ENCODE measurements around the gene ABHD11. TPM values are rescaled to one million over a fixed set of nuclear protein-coding genes. Genes with fewer than 3 reads are reported as not detected.

Gene ABHD11
- total and polyA plus RNA-seq, 2 experiments from 2014 or later = 30.7 to 90.9 TPM

- H3K4me3 ChIP-seq = peak overlapping the region; percentile 64
- peaks cover 35% of the 10 kb centered on the region for H3K4me1 ChIP-seq (ENCODE audit: insufficient read depth)
- H3K4me2 ChIP-seq = peak overlapping the region; percentile 98
- peaks cover 3% of the 10 kb centered on the region for H4K20me1 ChIP-seq (ENCODE audit: insufficient read depth, poor library complexity, severe bottlenecking)
- TF ChIP-seq EZH2 (IDR thresholded peaks at IDR 0.05; ENCODE audit: borderline replicate concordance) (no peak), EZH2phosphoT487 (IDR thresholded peaks at IDR 0.05; ENCODE audit: low read depth, severe bottlenecking, unreplicated experiment) (no peak), CTCF (IDR thresholded peaks at IDR 0.05; ENCODE audit: poor library complexity) (no peak)
- H2AFZ ChIP-seq = peak overlapping the region; percentile 66
- H3K36me3 ChIP-seq (replicated peaks; ENCODE audit: insufficient read depth, low read depth) = no peaks in the 10 kb centered on the region
- 15% methylated on average over 12 of the region's 16 CpGs for WGBS (ENCODE audit: low lambda C conversion rate, missing lambda C conversion rate)
- H3K27ac ChIP-seq = no peak overlapping the region
- DNase-seq (ENCODE audit: low spot score) = no peak
- H3K27me3 ChIP-seq = no peaks in the 10 kb centered on the region
- no peaks in the 10 kb centered on the region for H3K9me3 ChIP-seq (ENCODE audit: low read depth)
- no peaks in the 10 kb centered on the region for H3K9me2 ChIP-seq (replicated peaks; ENCODE audit: insufficient read depth)
- H3K79me2 ChIP-seq = peaks cover 32% of the 10 kb centered on the region
These were observed 18.8 kb downstream of the ABHD11 start for GRCh38 chr7:73719806-73720169.

GRCh38 chr7:73718905-73719805, 19.4 kb downstream of the ABHD11 start, which contains the start of gene STX1A:
TSS of gene STX1A (minus strand) at chr7:73719669. CDS start at chr7:73719631, 38 bp downstream.
- peak; percentile 92 for DNase-seq (ENCODE audit: low spot score)
- Histone ChIP-seq H3K9me2 (replicated peaks; ENCODE audit: insufficient read depth) (no peaks in the 10 kb centered on the region), H3K4me3 (peak within 1 kb of the TSS; percentile 99), H3K27ac (peak within 1 kb of the TSS; percentile 58), H3K36me3 (replicated peaks; ENCODE audit: insufficient read depth, low read depth) (no peaks in the 10 kb centered on the region), H3K27me3 (no peaks in the 10 kb centered on the region), H3K9me3 (ENCODE audit: low read depth) (no peaks in the 10 kb centered on the region), H3K4me1 (ENCODE audit: insufficient read depth) (peaks cover 37% of the 10 kb centered on the region), H4K20me1 (ENCODE audit: insufficient read depth, poor library complexity, severe bottlenecking) (peaks cover 3% of the 10 kb centered on the region), H3K4me2 (peak within 1 kb of the TSS; percentile 98), H2AFZ (peak within 1 kb of the TSS; percentile 76), H3K79me2 (peaks cover 39% of the 10 kb centered on the region)
- TF ChIP-seq EZH2phosphoT487 (IDR thresholded peaks at IDR 0.05; ENCODE audit: low read depth, severe bottlenecking, unreplicated experiment) = no peak
- TF ChIP-seq EZH2 (IDR thresholded peaks at IDR 0.05; ENCODE audit: borderline replicate concordance) = no peak
- TF ChIP-seq CTCF (IDR thresholded peaks at IDR 0.05; ENCODE audit: poor library complexity) = no peak
- 2% methylated on average over 38 of the region's 96 CpGs for WGBS (ENCODE audit: low lambda C conversion rate, missing lambda C conversion rate)

- H3K4me3 ChIP-seq = peak overlapping the region; percentile 99
- H3K27me3 ChIP-seq = no peaks in the 10 kb centered on the region
- peaks cover 3% of the 10 kb centered on the region for H4K20me1 ChIP-seq (ENCODE audit: insufficient read depth, poor library complexity, severe bottlenecking)
- peaks cover 46% of the 10 kb centered on the region for H3K79me2 ChIP-seq
- TF ChIP-seq EZH2 (IDR thresholded peaks at IDR 0.05; ENCODE audit: borderline replicate concordance) (no peak), EZH2phosphoT487 (IDR thresholded peaks at IDR 0.05; ENCODE audit: low read depth, severe bottlenecking, unreplicated experiment) (no peak), CTCF (IDR thresholded peaks at IDR 0.05; ENCODE audit: poor library complexity) (no peak)
- DNase-seq (ENCODE audit: low spot score) = peak; percentile 30
- H2AFZ ChIP-seq = no peak overlapping the region
- H3K9me3 ChIP-seq (ENCODE audit: low read depth) = no peaks in the 10 kb centered on the region
- peak overlapping the region; percentile 58 for H3K27ac ChIP-seq
- 61% methylated on average over 9 of the region's 9 CpGs for WGBS (ENCODE audit: low lambda C conversion rate, missing lambda C conversion rate)
- H3K36me3 ChIP-seq (replicated peaks; ENCODE audit: insufficient read depth, low read depth) = no peaks in the 10 kb centered on the region
- H3K4me2 ChIP-seq = peak overlapping the region; percentile 98
- H3K9me2 ChIP-seq (replicated peaks; ENCODE audit: insufficient read depth) = no peaks in the 10 kb centered on the region
- H3K4me1 ChIP-seq (ENCODE audit: insufficient read depth) = peaks cover 37% of the 10 kb centered on the region
These were observed 20.1 kb downstream of the ABHD11 start for GRCh38 chr7:73718438-73718881.
